ENCODE measurements around the gene BAG3.

Gene BAG3

DNA sequence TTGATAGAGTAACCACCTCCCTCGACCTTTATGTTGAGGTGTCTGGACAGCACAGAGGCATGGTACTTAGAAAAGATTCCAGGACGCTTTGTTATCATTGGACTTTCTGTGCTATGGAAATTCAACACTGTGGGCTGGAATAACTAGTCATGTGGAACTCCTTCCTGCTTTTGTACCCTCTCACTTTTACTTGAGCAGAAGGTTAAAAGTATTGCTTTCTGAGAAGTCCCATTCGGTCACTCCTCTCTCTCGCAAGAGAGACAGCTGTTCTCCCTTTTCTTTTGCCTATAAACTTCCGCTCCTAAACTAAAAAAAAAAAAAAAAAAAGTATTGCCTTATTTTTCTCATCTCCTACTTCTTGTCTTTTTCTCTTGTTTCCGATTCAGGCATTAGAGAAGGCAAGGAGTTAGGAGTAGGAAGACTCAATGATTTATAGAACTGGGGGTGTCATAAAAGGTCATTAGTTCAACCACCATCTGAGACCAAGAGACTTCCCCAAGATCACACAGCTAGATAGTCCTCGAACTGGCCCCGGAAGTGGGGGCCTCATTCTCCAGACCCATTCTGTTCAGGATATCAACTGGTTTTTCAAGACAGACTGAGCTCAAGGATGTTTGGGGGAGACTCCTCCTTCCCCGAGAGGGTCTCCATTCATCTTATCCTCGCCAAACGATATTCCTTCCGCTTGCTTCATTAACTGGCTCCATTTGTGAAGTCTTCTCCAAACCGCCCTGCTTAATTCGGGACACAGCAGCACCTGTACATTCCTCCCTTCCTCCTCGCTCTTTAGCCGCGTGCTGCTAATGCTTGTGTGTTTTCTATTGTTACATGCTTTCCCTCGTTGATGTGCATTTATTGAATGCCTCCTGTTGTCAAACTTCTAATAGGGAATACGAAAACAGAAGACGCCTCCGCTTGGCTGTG lies 73.7 kb downstream of the BAG3 start:
- in situ Hi-C loops (cut with MboI; ENCODE audit: low sequenced_read_pairs): no loop called here

- in situ Hi-C loops (cut with MboI; ENCODE audit: low sequenced_read_pairs): no loop called here
Measured at GRCh38 chr10:119725517-119725827, 74.3 kb downstream of the BAG3 start.

DNA sequence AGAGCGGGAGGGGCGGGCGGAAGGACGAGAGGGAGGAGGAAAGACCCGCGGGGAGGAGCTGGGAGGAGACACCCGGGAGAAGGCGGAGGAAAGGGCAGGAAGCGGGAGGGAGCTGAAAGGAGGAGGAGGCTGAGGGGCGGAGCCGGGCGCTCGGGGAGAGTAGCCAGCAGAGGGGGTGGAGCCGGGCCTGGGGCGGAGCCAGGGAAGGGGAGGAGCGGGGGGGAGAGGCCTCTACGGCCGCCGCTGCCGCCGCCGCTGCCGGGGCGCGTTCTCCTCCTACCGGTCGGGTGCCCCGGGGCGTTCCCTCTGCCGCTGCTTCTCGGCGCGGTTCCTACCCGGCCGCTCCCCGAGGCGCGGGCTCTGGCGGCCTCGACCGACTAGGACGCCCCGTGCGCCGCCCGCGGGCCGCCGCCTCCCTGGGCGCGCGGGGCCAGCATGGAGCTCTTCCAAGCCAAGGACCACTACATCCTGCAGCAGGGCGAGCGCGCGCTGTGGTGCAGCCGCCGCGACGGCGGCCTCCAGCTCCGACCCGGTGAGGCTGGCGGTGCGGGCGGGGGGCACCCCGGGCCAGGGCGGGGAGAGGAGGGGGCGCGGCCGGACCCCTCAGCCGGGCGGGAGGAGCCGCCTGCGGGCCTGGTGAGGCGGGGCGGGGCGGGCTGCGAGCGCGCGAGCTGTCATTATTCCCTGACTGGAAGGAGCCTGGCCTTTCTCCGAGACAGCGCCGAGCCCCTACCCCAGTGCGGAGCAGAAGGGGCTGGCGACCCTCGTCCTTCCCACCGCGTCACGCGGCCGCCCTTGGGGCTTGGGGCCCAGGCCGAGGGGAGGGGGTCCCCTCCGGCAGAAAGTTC lies 74.9 kb downstream of the BAG3 start, which contains the start of gene INPP5F:
INPP5F (plus strand) TSS at position 223 of the 848 bp plus-strand sequence; CDS start at position 436, 213 bp downstream.
- in situ Hi-C loops (cut with MboI; ENCODE audit: low sequenced_read_pairs): no loop called here

- in situ Hi-C loops (cut with MboI; ENCODE audit: low sequenced_read_pairs): no loop called here
Measured at GRCh38 chr10:119726676-119727261, 75.6 kb downstream of the BAG3 start.
